Gastroesophageal sphincter (tissue), 3 donors: ENCODE data around the gene CDK12.

Source experiments
- CTCF ChIP-seq, 4 experiments: fragments of 200-600 bp in 2 of 4; fragments of 450-650 bp in 2 of 4; sonication (generic) in 1 of 4; IDR thresholded peaks; one replicate each; pipeline ENCODE4 v1.5.1; 2017 to 2019; ENCODE audit warnings: antibody characterized with exemption in 4 of 4, mild to moderate bottlenecking in 2 of 4, moderate library complexity in 2 of 4
- EP300 ChIP-seq: sonication (generic); formaldehyde crosslinking; IDR thresholded peaks from one replicate; pipeline ENCODE4 v1.6.1; 2017; ENCODE audit warnings: antibody characterized with exemption, mild to moderate bottlenecking
- POLR2A ChIP-seq, 2 donors: fragments of 450-650 bp; IDR thresholded peaks; one replicate each; pipeline ENCODE4 v1.6.1; 2017; ENCODE audit warnings: antibody characterized with exemption in 2 of 2, mild to moderate bottlenecking in 2 of 2, moderate library complexity in 1 of 2
- POLR2AphosphoS5 ChIP-seq: sonication (generic); formaldehyde crosslinking; IDR thresholded peaks from one replicate; pipeline ENCODE4 v1.6.1; 2017; ENCODE audit warnings: antibody characterized with exemption

GRCh38 chr17:39566094-39566850, 105.0 kb downstream of the CDK12 start:
- TF ChIP-seq CTCF (IDR thresholded peaks at IDR 0.05) (no peak), POLR2AphosphoS5 (no peak), POLR2A (IDR thresholded peaks at IDR 0.05) (no peak), EP300 (no peak)
